ENCODE measurements around the gene DCLK2.

Gene DCLK2

GRCh38 chr4:150123087-150123486 lies 44.8 kb downstream of the DCLK2 start:
- DNase-seq, result no peak

- no peak for DNase-seq
These were observed 45.8 kb downstream of the DCLK2 start for GRCh38 chr4:150123796-150124677.

DNA sequence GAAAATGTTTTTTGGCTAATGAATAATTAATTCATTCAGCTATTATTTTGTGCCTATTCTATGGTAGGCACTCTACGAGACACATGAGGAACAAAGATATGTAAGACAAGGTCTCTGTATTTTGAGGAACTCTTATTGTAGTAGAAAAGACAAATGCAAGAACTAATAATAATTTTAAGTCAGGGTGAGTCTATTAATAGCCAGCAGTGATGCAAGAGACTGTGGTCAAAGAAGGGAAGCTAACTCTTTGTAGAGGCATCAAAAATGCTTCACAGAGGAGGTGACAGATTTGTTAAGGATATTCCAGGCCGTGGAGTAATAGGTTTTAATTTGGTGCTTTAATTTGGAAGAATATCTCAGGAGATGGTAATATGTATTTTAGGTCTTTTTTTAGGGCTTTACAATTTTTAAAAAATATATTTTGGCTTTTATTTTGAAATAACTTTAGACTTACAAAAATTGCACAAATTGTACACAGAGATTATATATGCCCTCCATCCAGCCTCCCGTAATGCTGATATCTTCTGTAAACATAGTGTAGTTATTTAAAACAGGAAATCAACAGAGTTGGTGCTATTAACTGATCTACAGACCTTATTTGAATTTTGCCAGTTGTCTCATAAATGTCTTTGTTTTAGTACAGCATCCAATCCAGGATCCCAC lies 48.1 kb downstream of the DCLK2 start:
- DNase-seq, result no peak

DNA sequence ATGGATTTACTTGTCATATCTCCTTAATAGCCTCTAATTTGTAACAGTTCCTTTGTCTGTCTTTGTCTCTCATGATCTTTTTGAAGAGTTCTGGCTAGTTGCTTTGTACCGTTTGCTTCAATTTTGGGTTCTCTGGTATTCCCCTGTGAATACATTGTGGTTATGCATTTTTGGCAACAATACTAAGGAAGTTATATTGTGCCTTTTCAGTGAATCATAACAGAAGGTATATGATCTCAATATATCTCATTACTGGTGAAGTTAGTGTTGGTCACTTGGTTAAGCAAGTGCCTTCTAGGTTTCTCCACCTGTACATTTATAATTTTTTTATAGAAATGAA lies 48.6 kb downstream of the DCLK2 start:
- DNase-seq, result no peak

DNA sequence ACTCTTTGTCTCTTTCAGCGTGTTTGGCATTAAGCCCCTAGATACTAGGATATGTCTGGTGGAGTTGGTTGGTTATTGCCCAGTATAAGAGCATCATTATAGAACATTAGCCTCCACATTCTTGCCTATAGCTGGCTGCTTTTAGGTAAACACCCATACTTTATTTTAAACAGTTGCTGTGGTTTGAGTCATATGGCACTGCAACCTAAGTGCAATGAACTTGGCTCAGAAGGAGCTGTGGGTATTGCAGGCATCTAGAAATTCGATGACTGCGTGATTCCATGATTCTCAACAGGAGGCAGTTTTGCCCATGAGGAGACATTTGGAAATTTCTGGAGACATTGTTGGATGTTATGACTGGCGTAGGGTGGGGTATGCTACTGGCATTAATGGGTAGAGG lies 49.5 kb downstream of the DCLK2 start:
- no peak for DNase-seq

- no peak for DNase-seq
These were observed 52.7 kb downstream of the DCLK2 start for GRCh38 chr4:150130933-150131332.

DNA sequence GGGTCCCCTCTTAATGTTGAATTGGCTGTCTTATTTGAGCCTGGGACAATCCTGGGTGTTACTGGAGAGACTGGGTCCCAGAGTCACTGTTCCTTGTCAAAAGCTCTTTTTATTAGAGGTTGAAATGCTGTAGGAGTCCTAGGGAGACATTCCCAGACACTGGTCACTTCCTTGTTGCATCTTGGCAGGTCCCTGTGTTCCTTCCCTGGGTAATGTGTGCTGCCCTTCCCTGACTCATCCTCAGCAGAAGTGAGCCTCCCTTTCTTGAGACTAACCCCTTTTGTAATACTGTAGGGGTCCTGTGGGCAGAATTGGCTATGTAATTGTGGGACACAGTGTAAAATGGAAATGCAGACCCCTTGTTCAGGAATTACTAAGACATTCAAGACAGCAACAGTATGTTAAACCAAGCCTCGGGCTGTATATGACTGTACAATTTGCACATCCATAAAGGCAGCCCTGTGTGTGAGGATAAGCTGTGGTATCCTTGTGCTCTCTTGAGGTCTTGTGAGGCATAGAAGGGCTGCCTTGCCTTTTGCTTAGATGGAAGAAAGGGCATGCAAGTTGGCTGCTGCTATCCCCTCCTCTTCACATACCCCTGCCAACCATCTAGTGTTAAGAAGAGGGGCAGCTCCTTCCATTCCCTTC lies 53.5 kb downstream of the DCLK2 start:
- no peak for DNase-seq

GRCh38 chr4:150133605-150134004 lies 55.4 kb downstream of the DCLK2 start:
- DNase-seq, result no peak

DNA sequence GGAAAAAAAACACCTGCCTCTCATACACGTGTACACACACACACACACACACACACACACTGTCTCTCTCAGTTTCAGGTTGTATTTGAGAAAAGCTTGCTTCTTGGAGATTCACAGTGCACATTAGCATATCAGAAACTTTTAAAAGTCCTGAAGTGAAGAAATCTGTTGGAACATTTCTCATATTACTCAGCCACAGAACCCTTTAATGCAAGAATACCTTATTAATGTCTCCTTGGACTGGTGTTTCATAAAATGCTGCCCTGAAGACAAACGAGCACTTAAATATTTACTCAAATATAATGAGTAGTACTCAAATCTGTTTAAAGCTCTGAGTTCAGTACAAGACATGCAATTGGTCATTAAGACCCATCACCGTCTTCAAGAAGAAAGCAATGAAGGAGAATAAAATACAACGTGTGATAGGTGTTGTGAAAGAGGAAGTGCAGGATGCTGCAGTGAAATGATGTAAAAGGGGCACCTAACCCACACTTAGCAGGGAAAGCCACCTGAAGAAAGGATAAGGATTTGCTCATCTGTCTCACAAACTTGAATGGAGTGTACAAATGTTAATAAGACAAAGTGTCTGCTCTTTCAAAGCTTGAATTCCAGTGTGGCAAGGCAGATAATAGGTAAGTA lies 57.0 kb downstream of the DCLK2 start:
- DNase-seq, result no peak

GRCh38 chr4:150136036-150136435 lies 57.8 kb downstream of the DCLK2 start:
- DNase-seq, result no peak

- no peak for DNase-seq
These were observed 58.2 kb downstream of the DCLK2 start for GRCh38 chr4:150136481-150136880.

- DNase-seq, result no peak
These were observed 61.1 kb downstream of the DCLK2 start for GRCh38 chr4:150139297-150139865.

GRCh38 chr4:150140774-150141400 lies 62.6 kb downstream of the DCLK2 start:
- DNase-seq, result no peak

- no peak for DNase-seq
These were observed 63.5 kb downstream of the DCLK2 start for GRCh38 chr4:150141756-150142155.

DNA sequence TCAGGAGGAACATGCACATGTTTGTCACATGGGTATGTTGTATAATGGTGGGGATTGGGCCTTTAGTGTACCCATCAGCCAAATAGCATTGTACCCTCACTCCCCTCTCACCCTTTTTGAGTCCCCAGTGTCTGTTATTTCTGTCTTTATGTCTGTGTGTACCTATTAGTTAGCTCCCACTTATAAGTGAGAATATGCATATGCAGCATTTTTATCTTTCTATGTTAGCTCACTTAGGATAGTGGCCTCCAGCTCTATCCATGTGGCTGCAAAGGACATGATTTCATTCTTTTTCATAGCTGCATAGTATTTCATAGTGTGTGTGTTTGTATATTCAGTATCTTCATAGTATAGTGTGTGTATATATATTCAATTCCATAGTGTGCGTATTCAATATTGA lies 64.6 kb downstream of the DCLK2 start:
- no peak for DNase-seq

GRCh38 chr4:150145090-150145945 lies 67.1 kb downstream of the DCLK2 start:
- no peak for DNase-seq

DNA sequence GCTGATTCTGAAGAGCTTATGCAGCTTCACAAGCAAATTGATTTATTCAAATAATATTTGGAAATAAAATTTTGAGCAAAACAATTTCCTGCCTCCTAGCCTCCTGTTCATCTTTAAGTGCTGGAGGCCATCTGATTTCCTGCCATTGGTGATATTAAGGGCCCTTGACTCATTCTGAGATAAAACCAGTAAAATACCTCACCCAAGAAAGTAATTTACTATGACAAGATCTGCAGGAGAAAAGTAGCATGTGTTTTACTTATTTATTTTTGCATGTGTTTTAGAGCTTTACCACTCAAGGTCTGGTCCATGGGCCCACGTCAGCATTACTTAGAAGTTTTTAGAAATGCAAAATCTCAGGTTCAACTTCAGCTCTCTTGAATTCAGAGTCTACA lies 67.7 kb downstream of the DCLK2 start:
- no peak for DNase-seq

DNA sequence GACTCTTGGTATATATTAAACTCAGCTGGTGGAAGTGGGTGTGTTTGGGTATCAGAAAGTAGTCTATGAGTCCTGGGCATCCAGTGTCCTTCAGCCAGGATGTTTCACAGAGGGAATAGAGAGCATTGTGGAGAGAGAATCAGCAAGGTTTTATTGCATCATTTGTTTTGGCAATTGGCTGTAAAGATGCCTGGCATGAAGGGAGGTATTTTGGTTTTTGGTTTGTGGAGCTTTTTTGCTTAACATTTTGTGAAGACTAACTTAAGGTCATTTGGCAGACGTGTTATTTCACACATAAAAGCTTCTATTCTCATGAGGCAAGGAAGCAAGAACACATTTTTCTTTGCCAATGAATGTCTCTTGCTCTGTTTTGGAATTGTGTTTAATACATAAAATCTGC lies 71.1 kb downstream of the DCLK2 start:
- no peak for DNase-seq

GRCh38 chr4:150150629-150151062 lies 72.4 kb downstream of the DCLK2 start:
- DNase-seq, result no peak

- no peak for DNase-seq
These were observed 74.5 kb downstream of the DCLK2 start for GRCh38 chr4:150152766-150153165.

DNA sequence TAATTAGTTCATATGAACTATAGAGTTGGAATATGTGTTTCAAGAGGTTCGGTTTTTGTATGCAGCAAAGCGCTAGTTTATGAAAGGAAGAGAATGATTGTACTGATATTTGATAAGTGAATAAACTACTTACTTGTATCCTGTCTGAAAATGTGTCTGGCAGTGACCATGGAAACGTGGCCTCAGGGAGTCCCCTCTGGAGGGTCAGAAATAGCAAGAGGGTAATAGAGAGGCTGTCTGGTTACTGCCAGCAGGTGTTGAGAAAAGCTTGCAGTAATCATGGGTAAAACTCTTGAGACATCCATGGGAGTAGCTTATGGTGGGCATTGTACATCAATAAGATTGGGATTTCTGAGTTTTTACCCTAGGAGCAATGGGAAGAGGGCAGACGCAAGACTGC lies 77.1 kb downstream of the DCLK2 start:
- DNase-seq, result no peak

DNA sequence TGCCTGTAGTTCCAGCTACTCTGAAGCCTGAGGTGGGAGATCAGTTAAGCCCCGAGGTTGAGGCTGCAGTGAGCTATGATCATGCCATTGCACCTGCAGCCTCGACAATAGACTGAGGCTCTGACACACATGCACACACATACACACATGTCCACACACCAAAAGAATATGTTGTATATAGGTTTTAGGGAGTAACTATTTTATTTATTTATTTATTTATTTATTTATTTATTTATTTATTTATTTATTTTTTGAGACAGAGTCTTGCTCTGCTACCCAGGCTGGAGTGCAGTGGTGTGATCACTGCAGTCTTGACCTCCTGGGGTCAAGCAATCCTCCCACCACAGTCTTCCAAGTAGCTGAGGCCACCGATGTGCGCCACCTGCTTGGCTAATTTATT lies 78.3 kb downstream of the DCLK2 start:
- no peak for DNase-seq

All from NCI-H1694 treated with DMSO at 0.1 percent for 48 hours (cell line).